Measurements from ENCODE around the gene MAP3K5. TPM values are rescaled to one million over a fixed set of nuclear protein-coding genes. Genes with fewer than 3 reads are reported as not detected.

The MAP3K5 gene
- total and polyA plus RNA-seq, 2 of the 8 experiments (the other 6 are each of a cell fraction or from before 2014, with no cell fraction given), result 0.63 to 2.6 TPM

GRCh38 chr6:136659991-136660499, 132.2 kb downstream of the MAP3K5 start:
- CTCF ChIA-PET (ENCODE audit: partially characterized antibody), result interaction anchor here (0.6 to 1.6 kb wide), 2 partner anchors 16 to 461 kb away, joined by 4 to 6 read pairs; no protein-coding TSS in a partner anchor

More at GRCh38 chr6:136659991-136660499, 132.2 kb downstream of the MAP3K5 start:
- no peak overlapping the region for H3K4me2 ChIP-seq (ENCODE audit: insufficient read depth in 1 of 2, low read depth in 2 of 2, low read length in 2 of 2)
- no peaks in the 10 kb centered on the region for H3K9me3 ChIP-seq (ENCODE audit: insufficient read depth in 2 of 2, low read depth in 1 of 2, low read length in 1 of 2)
- H2BK20ac ChIP-seq (ENCODE audit: low read length), result no peak overlapping the region
- no peaks in the 10 kb centered on the region for H3K23me2 ChIP-seq (ENCODE audit: low read depth, low read length)
- H3K4me1 ChIP-seq (replicated peaks in 1 of 4; ENCODE audit: control insufficient read depth in 3 of 4, insufficient read depth in 4 of 4, low read length in 3 of 4), result no peaks in the 10 kb centered on the region
- no peak overlapping the region for H2BK12ac ChIP-seq (ENCODE audit: low read depth, low read length)
- no peak overlapping the region for H2AFZ ChIP-seq (ENCODE audit: low read length)
- no peak overlapping the region for H3K9ac ChIP-seq (replicated peaks in 1 of 4; ENCODE audit: extremely low read depth in 1 of 4, low read depth in 3 of 4, low read length in 3 of 4)
- H2BK15ac ChIP-seq (ENCODE audit: low read length), result no peak overlapping the region
- POLR2A ChIA-PET (ENCODE audit: partially characterized antibody), result no interaction called here
- TF ChIP-seq EP300 (IDR thresholded peaks at IDR 0.05; ENCODE audit: borderline replicate concordance in 1 of 2, low read depth in 2 of 2, low read length in 2 of 2), result no peak
- TF ChIP-seq EGR1 (IDR thresholded peaks at IDR 0.05; ENCODE audit: borderline replicate concordance, low read depth, low read length), result no peak
- no peak for TF ChIP-seq NRF1 (IDR thresholded peaks at IDR 0.05; ENCODE audit: low read depth, low read length)
- TF ChIP-seq POLR2AphosphoS5 (IDR thresholded peaks at IDR 0.05; ENCODE audit: low read depth, low read length), result no peak
- no peak for TF ChIP-seq POLR2A (IDR thresholded peaks at IDR 0.05; ENCODE audit: control extremely low read depth in 1 of 2, low read depth in 2 of 2, low read length in 2 of 2)
- H3K23ac ChIP-seq (ENCODE audit: insufficient read length), result no peak overlapping the region
- no peak overlapping the region for H4K8ac ChIP-seq (ENCODE audit: extremely low read depth, insufficient read depth, low read length)
- no peak overlapping the region for H4K5ac ChIP-seq (ENCODE audit: insufficient read length, low read depth, low read length)
- no peak overlapping the region for H3K4me3 ChIP-seq (ENCODE audit: extremely low read depth in 1 of 4, insufficient read depth in 2 of 4, low read depth in 3 of 4, low read length in 4 of 4)
- no peak overlapping the region for H3K18ac ChIP-seq (ENCODE audit: extremely low read depth, low read length)
- H3K79me2 ChIP-seq (ENCODE audit: control insufficient read depth in 1 of 2, insufficient read depth in 2 of 2, low read length in 2 of 2), result no peaks in the 10 kb centered on the region
- H3K79me1 ChIP-seq (ENCODE audit: low read depth, low read length), result no peaks in the 10 kb centered on the region
- no peak for DNase-seq (ENCODE audit: low read depth in 1 of 2, low spot score in 2 of 2)
- H3K4ac ChIP-seq (replicated peaks; ENCODE audit: insufficient read length, low read depth, low read length), result no peak overlapping the region
- no peak overlapping the region for H3K27ac ChIP-seq (ENCODE audit: low read depth, low read length)
- 91% methylated on average over 6 of the region's 6 CpGs; no CpG with 5 or more reads in 1 of the 2 experiments for WGBS, 2 experiments (ENCODE audit: extremely low coverage in 1 of 2, insufficient coverage in 1 of 2, insufficient read length in 1 of 2, insufficient replicate concordance in 2 of 2, low coverage in 1 of 2, low lambda C conversion rate in 2 of 2, missing lambda C conversion rate in 1 of 2)
- no peaks in the 10 kb centered on the region for H3K27me3 ChIP-seq (replicated peaks in 1 of 4; ENCODE audit: control insufficient read depth in 3 of 4, extremely low read depth in 1 of 4, insufficient read depth in 3 of 4, low read length in 3 of 4)
- no peak overlapping the region for H2AK5ac ChIP-seq (ENCODE audit: low read depth, low read length)
- no peak for FAIRE-seq
- no peak overlapping the region for H2BK5ac ChIP-seq (ENCODE audit: low read depth, low read length)
- no peak overlapping the region for H3K14ac ChIP-seq (ENCODE audit: insufficient read length)
- H3K56ac ChIP-seq (replicated peaks; ENCODE audit: insufficient read length, low read depth, low read length), result no peak overlapping the region
- no peak overlapping the region for H4K91ac ChIP-seq (replicated peaks; ENCODE audit: insufficient read length, low read length)
- no peaks in the 10 kb centered on the region for H4K20me1 ChIP-seq (replicated peaks in 1 of 2; ENCODE audit: control insufficient read depth in 1 of 2, insufficient read depth in 2 of 2, low read length in 2 of 2)
- no peak overlapping the region for H2BK120ac ChIP-seq (replicated peaks; ENCODE audit: low read depth, low read length)
- no peaks in the 10 kb centered on the region for H3K36me3 ChIP-seq (ENCODE audit: control insufficient read depth in 2 of 4, insufficient read depth in 4 of 4, low read length in 3 of 4)

All from H1 (cell line).